Suprapubic skin (tissue), 4 donors: Measurements from ENCODE around the gene ERC2.

ENCODE experiments used
- EP300 ChIP-seq: sonication (generic); formaldehyde crosslinking; IDR thresholded peaks from one replicate; pipeline ENCODE4 v1.6.1; 2017; ENCODE audit warnings: antibody characterized with exemption
- POLR2A ChIP-seq, 2 donors: fragments of 450-650 bp; IDR thresholded peaks; one replicate each; pipeline ENCODE4 v1.6.1; 2017; ENCODE audit warnings: antibody characterized with exemption in 2 of 2, mild to moderate bottlenecking in 2 of 2, moderate library complexity in 2 of 2
- POLR2AphosphoS5 ChIP-seq, 3 donors: sonication (generic); formaldehyde crosslinking; IDR thresholded peaks; one replicate each; pipeline ENCODE4 v1.6.1; 2017; ENCODE audit warnings: antibody characterized with exemption in 3 of 3
- TF ChIP-seq, protein P1 (sequence below), 2 donors: fragments of 200-600 bp in 1 of 2; fragments of 450-650 bp in 1 of 2; sonication (generic) in 1 of 2; IDR thresholded peaks; one replicate each; pipeline ENCODE4 v1.5.1; 2016 to 2019; ENCODE audit warnings: antibody characterized with exemption in 2 of 2, mild to moderate bottlenecking in 1 of 2, moderate library complexity in 1 of 2

DNA sequence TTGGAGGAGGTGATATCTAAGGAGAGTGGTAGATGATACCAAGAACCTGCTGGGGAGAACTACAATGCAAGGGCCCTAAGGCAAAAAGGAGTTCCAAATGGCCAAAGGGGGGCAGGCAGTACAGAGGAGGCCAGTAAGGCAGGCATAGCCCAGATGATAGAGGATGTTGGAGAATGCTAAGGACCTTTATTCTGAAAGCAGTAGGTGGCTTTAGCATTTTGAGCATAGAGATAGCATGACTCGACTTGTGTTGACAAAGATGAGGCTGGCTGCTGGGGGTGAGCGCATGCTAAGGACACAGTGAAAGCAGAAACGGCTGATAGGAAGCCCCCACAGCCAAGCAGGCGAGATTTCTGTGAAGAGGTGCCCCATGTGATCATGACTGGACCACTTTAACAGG, 419.3 kb downstream of the ERC2 start:
- TF ChIP-seq POLR2AphosphoS5 (IDR thresholded peaks at IDR 0.05) (no peak), POLR2A (IDR thresholded peaks at IDR 0.05) (no peak), EP300 (no peak)
- TF ChIP-seq, protein P1, sequence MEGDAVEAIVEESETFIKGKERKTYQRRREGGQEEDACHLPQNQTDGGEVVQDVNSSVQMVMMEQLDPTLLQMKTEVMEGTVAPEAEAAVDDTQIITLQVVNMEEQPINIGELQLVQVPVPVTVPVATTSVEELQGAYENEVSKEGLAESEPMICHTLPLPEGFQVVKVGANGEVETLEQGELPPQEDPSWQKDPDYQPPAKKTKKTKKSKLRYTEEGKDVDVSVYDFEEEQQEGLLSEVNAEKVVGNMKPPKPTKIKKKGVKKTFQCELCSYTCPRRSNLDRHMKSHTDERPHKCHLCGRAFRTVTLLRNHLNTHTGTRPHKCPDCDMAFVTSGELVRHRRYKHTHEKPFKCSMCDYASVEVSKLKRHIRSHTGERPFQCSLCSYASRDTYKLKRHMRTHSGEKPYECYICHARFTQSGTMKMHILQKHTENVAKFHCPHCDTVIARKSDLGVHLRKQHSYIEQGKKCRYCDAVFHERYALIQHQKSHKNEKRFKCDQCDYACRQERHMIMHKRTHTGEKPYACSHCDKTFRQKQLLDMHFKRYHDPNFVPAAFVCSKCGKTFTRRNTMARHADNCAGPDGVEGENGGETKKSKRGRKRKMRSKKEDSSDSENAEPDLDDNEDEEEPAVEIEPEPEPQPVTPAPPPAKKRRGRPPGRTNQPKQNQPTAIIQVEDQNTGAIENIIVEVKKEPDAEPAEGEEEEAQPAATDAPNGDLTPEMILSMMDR (IDR thresholded peaks at IDR 0.05) = no peak
